Activated naive CD4-positive, alpha-beta T cell treated with anti-CD3 and anti-CD28 coated beads, Interleukin-2, amount 50 U/mL, for 72 hours (primary cell): ENCODE measurements around the gene C22orf39. TPM values are rescaled to one million over a fixed set of nuclear protein-coding genes. Genes with fewer than 3 reads are reported as not detected.

Experiments used
- ATAC-seq, 2 donors: fragments of 150-1000 bp; cut with Tn5 transposase; 2 replicates each; pipeline ENCODE4 v1.10.0; 2021; ENCODE audit warnings: mild to moderate bottlenecking in 2 of 2, moderate library complexity in 2 of 2
- DNase-seq, 2 donors: peaks; one replicate each; pipeline ENCODE4 v3.0.0; 2021 to 2022; ENCODE audit warnings: low spot score in 2 of 2
- H3K27ac Mint-ChIP-seq, 2 donors: one replicate each; pipeline ENCODE4 v1.8.0; 2022; ENCODE audit warnings: mild to moderate bottlenecking in 2 of 2, mixed read lengths in 2 of 2
- H3K36me3 Mint-ChIP-seq, 2 donors: one replicate each; pipeline ENCODE4 v1.8.0; 2022; ENCODE audit warnings: mixed read lengths in 2 of 2
- H3K9me3 Mint-ChIP-seq, 2 donors: one replicate each; pipeline ENCODE4 v1.8.0; 2022; ENCODE audit warnings: mixed read lengths in 2 of 2
- total RNA-seq, 2 donors: library from RNA; stranded (reverse); gene quantifications; one replicate each; pipeline ENCODE4 v1.2.3, GENCODE V29; 2022

C22orf39 gene
- total RNA-seq, 2 donors from 2014 or later, result 25.7 to 26.3 TPM

DNA sequence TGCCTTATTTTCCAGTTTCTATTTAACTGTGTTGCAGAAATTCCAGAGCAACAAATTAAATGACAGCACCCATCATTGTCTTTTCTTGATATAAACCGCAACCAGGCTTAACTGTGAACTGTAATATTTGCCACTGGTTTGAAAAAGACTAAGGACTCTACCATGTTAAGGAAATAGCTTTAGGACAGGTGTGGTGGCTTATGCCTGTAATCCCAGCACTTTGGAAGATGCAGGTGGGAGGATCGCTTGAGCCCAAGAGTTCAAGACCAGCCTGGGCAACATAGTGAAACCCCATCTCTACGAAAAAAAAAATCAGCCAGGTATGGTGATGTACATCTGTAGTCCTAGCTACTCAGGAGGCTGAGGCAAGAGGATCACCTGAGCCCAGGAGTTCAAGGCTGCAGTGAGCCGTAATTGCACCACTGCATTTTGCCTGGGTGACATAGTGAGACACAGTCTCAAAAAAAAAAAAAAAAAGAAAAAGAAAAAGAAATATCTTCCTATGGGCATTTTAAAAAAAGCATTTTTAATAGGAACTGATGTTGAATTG lies 44.8 kb downstream of the C22orf39 start:
- Mint-ChIP-seq H3K9me3 (no peaks in the 10 kb centered on the region), H3K36me3 (peaks cover 6 to 7% of the 10 kb centered on the region in 2 donors), H3K27ac (no peak overlapping the region)
- ATAC-seq, result no peak
- no peak for DNase-seq

DNA sequence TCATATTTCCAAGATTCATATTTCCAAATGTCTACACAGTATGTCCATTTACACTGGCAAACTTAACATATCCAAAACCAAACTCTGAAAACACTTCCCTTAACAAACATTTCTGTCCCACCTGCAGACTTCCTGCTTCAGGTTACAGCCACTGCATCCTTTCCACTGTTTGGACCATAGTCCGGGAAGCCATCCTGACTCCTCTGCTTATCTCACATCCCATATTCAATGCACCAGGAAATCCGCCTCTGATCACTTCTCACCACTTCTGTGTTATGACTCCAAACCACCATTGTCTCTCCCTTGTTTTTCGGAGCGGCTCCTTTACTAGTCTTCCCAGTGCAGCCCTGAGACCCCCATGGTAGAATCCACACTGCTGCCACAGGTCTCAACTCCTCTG lies 46.0 kb downstream of the C22orf39 start:
- ATAC-seq (no peak), DNase-seq (no peak)
- no peaks in the 10 kb centered on the region for H3K9me3 Mint-ChIP-seq
- H3K27ac Mint-ChIP-seq, result peak overlapping the region in 1 of 2 donors; percentile 13
- H3K36me3 Mint-ChIP-seq, result peaks cover 6 to 7% of the 10 kb centered on the region in 2 donors

- no peak for DNase-seq
- Mint-ChIP-seq H3K9me3 (no peaks in the 10 kb centered on the region), H3K36me3 (peaks cover 6 to 7% of the 10 kb centered on the region in 2 donors), H3K27ac (peak overlapping the region in 1 of 2 donors; percentile 0)
- no peak for ATAC-seq
Measured at GRCh38 chr22:19400881-19401280, 46.6 kb downstream of the C22orf39 start.

DNA sequence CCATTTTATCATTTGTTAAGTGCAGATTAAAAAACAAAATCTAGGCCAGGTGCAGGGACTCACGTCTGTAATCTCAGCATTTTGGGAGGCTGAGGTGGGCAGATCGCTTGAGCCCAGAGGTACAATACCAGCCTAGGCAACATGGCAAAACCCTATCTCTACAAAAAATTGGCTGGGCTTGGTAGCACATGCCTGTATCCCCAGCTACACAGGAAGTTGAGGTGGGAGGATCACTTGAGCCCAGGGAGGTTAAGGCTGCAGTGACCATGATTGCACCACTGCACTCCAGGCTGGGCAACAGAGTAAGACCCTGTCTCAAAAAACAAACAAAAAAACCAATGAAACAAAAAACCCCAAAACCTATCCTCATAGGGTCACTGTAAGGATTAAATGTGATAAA lies 48.9 kb downstream of the C22orf39 start:
- Mint-ChIP-seq H3K36me3 (peaks cover 0 to 4% of the 10 kb centered on the region in 2 donors), H3K9me3 (no peaks in the 10 kb centered on the region), H3K27ac (peak overlapping the region; percentile 7 to 27)
- no peak for DNase-seq
- no peak for ATAC-seq

DNA sequence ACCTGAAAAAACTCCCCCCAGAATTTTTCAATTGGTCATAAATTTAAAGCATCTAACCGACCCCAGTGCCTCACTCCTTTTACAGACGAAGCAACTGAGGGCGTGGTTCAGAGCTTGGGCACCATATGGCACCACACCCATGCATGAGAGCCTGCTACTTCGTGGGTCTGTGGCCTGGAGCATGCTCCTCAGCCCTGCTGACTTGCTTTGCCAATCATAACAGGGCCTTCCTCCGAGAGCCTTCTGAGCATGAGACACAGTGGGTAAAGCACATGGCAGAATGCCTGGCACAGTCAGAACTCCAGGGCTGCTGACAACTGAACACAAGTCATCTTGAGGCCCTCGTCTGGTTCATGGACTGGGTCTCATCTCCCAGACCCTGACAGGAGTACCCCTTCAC lies 49.3 kb downstream of the C22orf39 start:
- peak overlapping the region in 1 of 2 donors; percentile 27 for H3K27ac Mint-ChIP-seq
- no peaks in the 10 kb centered on the region for H3K9me3 Mint-ChIP-seq
- peaks cover 0 to 4% of the 10 kb centered on the region in 2 donors for H3K36me3 Mint-ChIP-seq
- DNase-seq, result no peak
- ATAC-seq, result no peak

- DNase-seq, result no peak
- peaks cover 0 to 4% of the 10 kb centered on the region in 2 donors for H3K36me3 Mint-ChIP-seq
- no peak for ATAC-seq
- no peak overlapping the region for H3K27ac Mint-ChIP-seq
- no peaks in the 10 kb centered on the region for H3K9me3 Mint-ChIP-seq
Measured at GRCh38 chr22:19397734-19398104, 49.8 kb downstream of the C22orf39 start.

DNA sequence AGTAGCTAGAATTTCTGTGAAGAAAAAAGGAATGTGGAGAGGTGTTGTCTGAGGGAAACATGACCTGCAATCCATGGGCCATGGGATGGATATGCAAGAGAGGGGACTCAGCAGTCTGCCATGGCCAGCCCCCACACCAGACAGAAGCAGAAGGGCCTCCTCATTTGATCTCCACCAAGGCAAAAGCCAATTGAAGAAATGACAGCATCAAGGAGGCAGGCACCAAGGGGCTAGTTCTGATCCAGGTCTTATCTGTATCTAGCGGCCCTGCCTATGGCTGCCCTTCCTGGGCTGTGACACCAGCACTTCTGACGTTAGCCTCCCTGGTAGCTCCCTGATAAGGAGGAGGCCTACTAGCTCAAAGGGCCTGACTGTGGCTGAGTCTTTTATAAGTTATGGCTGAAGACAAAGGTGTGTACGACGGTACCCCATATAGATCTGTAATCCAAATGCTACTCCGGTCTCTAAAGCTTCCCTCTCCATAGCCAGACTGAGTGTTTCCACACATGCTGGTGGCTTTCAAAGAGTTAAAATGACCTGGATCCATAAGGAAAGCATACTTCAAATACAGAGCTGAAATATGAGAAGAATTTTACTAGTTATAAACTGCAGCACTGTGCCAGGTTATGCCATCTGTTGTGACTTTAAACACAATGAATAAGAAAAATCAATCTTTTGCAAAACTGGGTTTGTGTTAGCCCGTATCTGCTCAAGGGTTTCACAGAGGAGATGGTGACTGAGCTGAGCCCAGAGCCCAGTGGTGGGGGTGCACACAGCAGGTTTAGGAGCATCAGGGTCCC lies 50.4 kb downstream of the C22orf39 start:
- no peak for ATAC-seq
- Mint-ChIP-seq H3K36me3 (peaks cover 0 to 4% of the 10 kb centered on the region in 2 donors), H3K9me3 (no peaks in the 10 kb centered on the region)

DNA sequence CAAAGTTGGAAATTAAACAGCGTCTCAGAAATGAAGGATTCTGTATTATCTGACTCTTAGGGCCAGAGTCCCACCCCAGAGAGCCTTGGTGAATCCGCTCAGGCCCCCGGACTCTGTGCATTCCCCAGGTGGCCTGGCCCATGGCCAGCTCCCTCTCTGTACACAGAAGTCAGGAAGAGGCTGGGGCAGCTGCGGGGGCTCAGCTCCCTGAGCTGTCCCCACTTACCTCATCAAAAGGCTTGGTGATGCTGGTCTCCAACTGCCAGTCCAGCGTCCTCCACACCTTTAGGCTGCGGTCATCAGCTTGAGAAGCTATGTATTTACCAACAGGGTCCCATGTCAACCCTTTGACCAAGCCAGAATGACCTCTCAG lies 51.0 kb downstream of the C22orf39 start:
- Mint-ChIP-seq H3K27ac (no peak overlapping the region), H3K36me3 (peaks cover 0 to 4% of the 10 kb centered on the region in 2 donors), H3K9me3 (no peaks in the 10 kb centered on the region)
- no peak for DNase-seq
- ATAC-seq, result no peak

More for the DNA sequence above, 50.4 kb downstream of the C22orf39 start:
- no peak for DNase-seq
- H3K27ac Mint-ChIP-seq, result no peak overlapping the region

- Mint-ChIP-seq H3K36me3 (peaks cover 0 to 4% of the 10 kb centered on the region in 2 donors), H3K9me3 (no peaks in the 10 kb centered on the region), H3K27ac (peak overlapping the region in 1 of 2 donors; percentile 45)
- DNase-seq, result no peak
- no peak for ATAC-seq
Measured at GRCh38 chr22:19395276-19395675, 52.2 kb downstream of the C22orf39 start.

DNA sequence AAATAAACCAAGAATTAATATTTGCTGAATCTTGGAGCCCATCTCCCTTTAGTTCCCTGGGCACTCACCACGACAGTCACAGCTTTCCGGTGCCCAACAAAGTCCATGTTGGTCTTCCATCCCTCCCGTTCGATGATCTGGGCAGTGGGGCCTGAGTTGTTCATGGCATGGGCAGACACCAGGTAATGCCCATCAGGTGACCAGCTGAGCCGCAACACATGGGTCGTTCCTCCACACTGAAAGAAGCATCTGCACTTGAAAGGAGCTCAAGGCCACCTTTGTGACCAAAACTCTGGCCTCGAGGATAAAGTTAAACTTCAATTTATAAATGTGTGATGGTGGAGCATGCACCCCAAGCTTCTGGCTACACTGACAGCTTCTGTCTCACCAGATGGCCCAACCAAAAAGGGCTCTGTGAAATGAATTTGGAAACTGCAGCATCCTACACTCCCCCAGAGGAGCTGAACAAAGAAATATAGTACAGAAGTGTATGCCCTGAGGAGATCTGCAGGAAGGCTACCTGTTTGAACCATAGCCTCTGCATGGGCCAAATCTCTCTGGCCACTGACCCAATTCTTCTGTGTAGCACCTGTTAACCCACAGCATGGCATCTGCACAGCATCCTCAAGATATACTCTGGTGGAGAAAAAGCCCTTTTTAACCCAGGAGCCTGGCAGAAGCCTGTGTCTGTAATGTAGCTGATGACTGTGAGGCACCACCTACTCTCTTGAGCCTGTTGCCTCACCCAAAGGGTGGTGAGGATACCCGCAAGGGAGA lies 53.0 kb downstream of the C22orf39 start:
- H3K9me3 Mint-ChIP-seq, result no peaks in the 10 kb centered on the region
- H3K36me3 Mint-ChIP-seq, result peaks cover 0 to 4% of the 10 kb centered on the region in 2 donors
- ATAC-seq (no peak), DNase-seq (no peak)
- no peak overlapping the region for H3K27ac Mint-ChIP-seq

GRCh38 chr22:19393704-19394103 lies 53.8 kb downstream of the C22orf39 start:
- no peak for ATAC-seq
- no peaks in the 10 kb centered on the region for H3K9me3 Mint-ChIP-seq
- DNase-seq, result no peak
- H3K36me3 Mint-ChIP-seq, result peaks cover 0 to 4% of the 10 kb centered on the region in 2 donors
- no peak overlapping the region for H3K27ac Mint-ChIP-seq

Other genes with a start within 250 kb of the C22orf39 start
- gene CLTCL1, start 156.0 kb downstream of the C22orf39 start, total RNA-seq, result 1 to 10 TPM; 1.3 to 3.3 TPM
- gene HIRA, start 16.0 kb downstream of the C22orf39 start, total RNA-seq, result 10 to 100 TPM; 18.1 to 37.0 TPM
- 10 to 100 TPM in 1 of 2 donors, 1 to 10 TPM in 1; 8.2 to 32.2 TPM for gene MRPL40, start 15.2 kb downstream of the C22orf39 start, total RNA-seq
- 100 to 1,000 TPM in 1 of 2 donors, 10 to 100 TPM in 1; 81.7 to 136 TPM for gene UFD1, start 31.5 kb upstream of the C22orf39 start, total RNA-seq
- gene CDC45, start 32.2 kb upstream of the C22orf39 start, total RNA-seq, result 10 to 100 TPM; 92.1 to 99.7 TPM
- not detected for gene CLDN5, start 76.7 kb upstream of the C22orf39 start, total RNA-seq